Right lobe of liver (tissue), 4 donors: ENCODE measurements around the gene BCL6.

Source experiments
- POLR2A ChIP-seq: fragments of 450-650 bp; IDR thresholded peaks from one replicate; pipeline ENCODE4 v1.6.1; 2017; ENCODE audit warnings: antibody characterized with exemption, mild to moderate bottlenecking
- TF ChIP-seq, protein P1 (sequence below), 4 donors: fragments of 200-600 bp in 3 of 4; fragments of 450-650 bp in 1 of 4; IDR thresholded peaks; one replicate each; pipeline versions ENCODE4 v1.5.1 to v1.8.0; 2016 to 2022; ENCODE audit warnings: antibody characterized with exemption in 4 of 4, mild to moderate bottlenecking in 2 of 4
- donor health status: DM: no; HTN: no; CAD: no.
- donor health status: DM: no; HTN: no; CAD: no.
- donor health status: DM: no; HTN: yes; CAD: no.

- TF ChIP-seq, protein P1, sequence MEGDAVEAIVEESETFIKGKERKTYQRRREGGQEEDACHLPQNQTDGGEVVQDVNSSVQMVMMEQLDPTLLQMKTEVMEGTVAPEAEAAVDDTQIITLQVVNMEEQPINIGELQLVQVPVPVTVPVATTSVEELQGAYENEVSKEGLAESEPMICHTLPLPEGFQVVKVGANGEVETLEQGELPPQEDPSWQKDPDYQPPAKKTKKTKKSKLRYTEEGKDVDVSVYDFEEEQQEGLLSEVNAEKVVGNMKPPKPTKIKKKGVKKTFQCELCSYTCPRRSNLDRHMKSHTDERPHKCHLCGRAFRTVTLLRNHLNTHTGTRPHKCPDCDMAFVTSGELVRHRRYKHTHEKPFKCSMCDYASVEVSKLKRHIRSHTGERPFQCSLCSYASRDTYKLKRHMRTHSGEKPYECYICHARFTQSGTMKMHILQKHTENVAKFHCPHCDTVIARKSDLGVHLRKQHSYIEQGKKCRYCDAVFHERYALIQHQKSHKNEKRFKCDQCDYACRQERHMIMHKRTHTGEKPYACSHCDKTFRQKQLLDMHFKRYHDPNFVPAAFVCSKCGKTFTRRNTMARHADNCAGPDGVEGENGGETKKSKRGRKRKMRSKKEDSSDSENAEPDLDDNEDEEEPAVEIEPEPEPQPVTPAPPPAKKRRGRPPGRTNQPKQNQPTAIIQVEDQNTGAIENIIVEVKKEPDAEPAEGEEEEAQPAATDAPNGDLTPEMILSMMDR (IDR thresholded peaks at IDR 0.05): no peak
- no peak for TF ChIP-seq POLR2A
Measured at GRCh38 chr3:187792521-187792920, 47.3 kb upstream of the BCL6 start.
